T-helper 2 cell (primary cell): ENCODE results near the gene ISX.

Experiments used
- DNase-seq, 5 experiments: peaks; one replicate each; pipeline versions ENCODE4 v3.0.0 to v3.0.0-alpha.2; 2012 to 2022

ISX gene

DNA sequence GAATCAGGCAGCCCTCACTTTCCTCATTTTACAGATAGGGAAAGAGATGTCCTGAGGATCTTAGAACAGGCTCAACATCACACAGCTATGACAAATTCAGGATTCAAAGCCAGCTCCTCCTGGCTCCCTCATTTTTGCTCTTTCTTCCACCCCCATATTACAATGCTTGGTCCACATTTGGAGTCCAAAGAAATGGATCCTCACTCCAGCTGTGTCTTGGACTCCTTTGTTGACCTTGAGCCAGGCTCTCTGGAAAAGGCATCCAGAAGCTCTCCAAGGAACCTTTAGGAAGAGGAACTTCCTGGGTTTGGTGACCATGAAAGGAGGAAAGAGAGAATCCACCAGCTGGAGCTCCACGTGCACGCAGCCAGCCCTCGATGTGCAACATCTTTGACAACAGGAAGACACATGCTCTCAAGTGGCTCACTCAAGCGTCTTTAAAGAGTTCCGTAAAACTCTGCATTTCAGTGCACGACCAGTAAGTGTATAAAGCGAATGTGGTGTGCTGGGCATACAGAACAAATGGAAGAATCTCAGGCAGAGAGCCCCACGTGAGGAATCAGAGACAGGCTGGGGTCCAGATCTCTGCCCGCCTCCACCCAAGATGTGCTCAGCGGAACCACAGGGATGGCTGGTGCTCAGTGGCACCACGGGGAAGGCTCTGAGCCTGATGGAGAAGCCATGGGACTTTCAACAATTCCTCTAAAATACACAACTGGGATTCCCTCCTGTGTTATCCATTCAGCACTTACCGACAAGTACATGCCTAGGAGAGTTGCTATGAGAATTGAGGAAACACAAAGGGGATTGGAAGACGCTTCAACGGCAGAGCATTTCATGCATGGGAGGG is 48.4 kb downstream of the ISX start:
- no peak for DNase-seq

- no peak for DNase-seq
Measured at GRCh38 chr22:35115515-35115914, 49.6 kb downstream of the ISX start.

- DNase-seq = no peak
Measured at GRCh38 chr22:35116269-35116668, 50.3 kb downstream of the ISX start.

DNA sequence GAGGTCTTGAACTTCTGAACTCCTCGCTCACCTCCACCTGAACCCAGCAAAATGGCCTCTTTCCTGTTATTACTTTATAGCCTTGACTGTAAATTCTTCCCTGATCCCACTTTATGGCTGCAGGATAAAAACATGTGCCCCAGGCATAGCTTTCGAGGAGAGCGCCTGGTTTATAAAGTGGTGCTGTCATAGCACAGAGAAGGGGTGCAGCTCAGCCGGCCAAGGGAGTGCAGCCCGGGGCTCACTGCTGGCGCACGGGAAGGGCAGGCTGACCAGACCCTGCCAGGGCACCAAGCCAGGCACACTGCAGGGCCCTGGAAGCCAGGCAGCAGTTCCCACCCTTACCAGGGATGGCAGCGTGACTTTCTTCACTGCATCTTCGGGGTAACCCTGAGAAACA is 50.9 kb downstream of the ISX start:
- DNase-seq = no peak

DNA sequence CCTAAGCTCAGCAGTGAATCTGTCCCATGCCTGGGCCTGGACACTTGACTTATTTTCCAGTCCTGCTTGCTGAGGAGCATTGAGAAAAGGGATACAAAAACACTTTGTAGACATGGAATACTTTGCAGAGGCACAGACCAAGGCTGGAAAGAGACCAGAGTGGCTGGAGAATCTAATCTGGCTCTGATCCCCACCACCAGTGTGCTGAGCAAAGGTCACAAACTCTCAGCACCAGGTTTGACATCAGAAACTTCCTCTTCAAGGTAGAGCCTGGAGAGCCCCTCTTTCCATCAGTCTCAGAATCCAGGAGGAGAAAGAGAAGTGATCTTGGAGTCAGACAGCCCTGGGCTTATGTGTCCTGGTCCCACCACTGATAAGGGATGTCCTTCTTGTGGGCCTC is 53.5 kb downstream of the ISX start:
- DNase-seq = no peak

GRCh38 chr22:35124691-35125219 is 58.8 kb downstream of the ISX start:
- DNase-seq = no peak

GRCh38 chr22:35126993-35127392 is 61.0 kb downstream of the ISX start:
- DNase-seq = no peak

- DNase-seq = peak in 1 of 5 experiments; percentile 28
Measured at GRCh38 chr22:35128637-35129036, 62.7 kb downstream of the ISX start.

- DNase-seq = no peak
Measured at GRCh38 chr22:35131525-35132000, 65.6 kb downstream of the ISX start.

- no peak for DNase-seq
Measured at GRCh38 chr22:35132568-35132967, 66.6 kb downstream of the ISX start.

GRCh38 chr22:35133702-35134380 is 67.9 kb downstream of the ISX start:
- no peak for DNase-seq

DNA sequence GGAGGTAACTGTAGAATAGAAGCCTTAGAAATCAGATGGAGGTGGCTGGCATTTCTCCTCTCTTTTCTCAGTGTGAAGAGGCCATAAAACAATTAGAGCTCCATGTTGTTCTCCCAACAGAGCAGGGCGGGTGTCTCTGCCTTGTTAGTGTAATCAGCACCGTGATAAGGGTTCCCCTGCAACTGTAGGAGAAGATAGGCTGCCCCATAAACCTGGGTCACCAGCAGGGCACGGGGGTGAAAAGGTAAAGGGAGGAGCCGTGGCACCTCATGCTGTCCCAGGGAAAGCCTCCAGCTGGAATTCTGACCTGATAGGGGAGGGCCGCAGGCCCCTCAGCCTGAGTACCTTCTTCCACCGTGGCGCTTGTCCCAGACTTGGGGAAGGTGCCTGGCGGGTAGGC is 68.7 kb downstream of the ISX start:
- no peak for DNase-seq

DNA sequence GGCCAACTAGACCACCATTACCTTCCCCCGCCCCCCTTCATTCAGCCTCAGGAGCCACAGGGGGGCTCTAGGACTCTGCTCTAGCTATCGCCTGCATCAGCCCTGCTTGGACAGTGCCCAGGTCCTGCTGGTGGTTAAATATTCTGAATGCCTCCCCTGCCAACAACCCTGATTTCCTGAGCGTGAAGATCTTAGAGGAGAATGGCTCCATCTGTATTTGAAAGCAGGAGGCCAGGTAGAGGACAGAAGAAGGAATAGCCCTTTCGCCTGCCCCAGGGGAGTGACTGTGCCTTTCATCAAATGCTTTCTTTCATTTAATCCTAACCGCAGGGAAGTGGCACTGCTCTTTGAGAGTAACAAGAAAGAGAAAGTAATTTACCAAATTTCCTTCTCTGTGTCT is 69.2 kb downstream of the ISX start:
- DNase-seq = no peak
